NCI-H446 treated with DMSO at 0.1 percent for 48 hours (cell line): Measurements from ENCODE around the gene NDE1.
"Not testable (repeated sequence)": the region's sequence is repeated elsewhere in the genome, so short reads cannot be mapped to it uniquely, and the experiment has no call there.

Experiments used
- DNase-seq: peaks from one replicate; lab custom pipeline; 2025; lab: John Stamatoyannopoulos, UW

NDE1 gene

DNA sequence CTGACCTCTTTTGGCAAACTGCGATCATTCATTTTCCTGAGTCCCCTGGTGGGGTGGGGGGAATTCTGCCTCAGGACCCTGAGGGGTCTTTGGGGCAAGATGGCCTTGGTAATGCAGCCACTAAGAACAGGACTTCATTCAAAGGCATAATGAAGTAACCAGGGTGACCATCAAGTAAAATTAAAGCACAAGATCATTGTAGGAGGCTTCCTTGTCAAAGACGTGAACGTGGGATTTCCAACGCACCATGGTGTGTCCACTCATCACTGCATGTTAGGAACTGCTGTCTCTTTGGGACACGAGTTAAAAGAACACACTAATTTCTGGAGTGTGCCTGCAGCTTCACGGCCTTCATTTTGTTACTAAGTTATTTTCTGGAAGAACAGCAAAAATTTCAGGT is 51.3 kb downstream of the NDE1 start:
- no peak for DNase-seq

DNA sequence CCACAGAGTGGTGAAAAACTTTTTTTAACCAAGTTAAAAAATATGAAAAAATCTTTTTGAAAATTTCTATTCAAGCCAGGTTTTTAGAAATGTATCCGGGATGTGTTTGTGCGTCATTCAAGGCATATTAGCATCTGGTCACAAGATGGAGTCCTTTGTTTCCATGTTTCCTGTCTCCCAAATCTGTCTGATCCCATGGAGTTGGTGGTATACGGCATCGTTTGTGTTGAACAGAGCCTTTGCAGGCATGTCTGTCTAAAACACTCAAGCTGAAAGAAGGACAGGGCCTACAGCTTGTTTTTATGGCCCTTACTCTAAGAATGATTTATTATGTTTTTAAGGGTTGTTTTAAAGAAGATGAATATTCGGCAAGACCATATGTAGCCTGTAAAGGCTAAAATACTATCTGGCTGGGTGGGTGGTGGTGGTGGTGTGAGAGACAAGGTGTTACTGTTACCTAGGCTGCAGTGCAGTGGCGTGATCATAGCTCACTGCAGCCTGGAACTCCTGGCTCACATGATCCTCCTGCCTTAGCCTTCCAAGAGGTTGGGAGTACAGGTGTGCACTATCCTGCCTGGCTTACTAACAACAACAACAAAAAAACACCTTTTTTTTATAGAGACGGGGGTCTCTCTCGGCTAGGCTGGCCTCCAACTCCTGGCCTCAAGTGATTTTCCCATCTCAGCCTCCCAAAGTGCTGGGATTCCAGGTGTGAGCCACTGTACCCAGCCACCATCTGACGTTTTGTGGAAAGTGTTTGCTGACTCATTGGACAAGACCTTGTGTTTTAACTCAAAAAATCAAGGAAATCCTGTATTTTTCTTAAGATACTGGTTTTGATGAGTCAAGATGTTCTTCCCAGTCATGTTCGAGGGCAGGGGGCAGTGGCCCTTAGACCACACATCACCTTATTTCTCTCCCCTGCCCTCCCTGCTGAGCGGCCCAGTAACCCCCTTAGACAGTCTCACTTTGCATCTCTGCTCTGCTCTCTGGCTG is 52.2 kb downstream of the NDE1 start:
- no peak for DNase-seq

- no peak for DNase-seq
Observed at GRCh38 chr16:15703029-15703736, 53.1 kb downstream of the NDE1 start.

GRCh38 chr16:15704545-15704987 is 54.5 kb downstream of the NDE1 start:
- DNase-seq = peak; percentile 1

DNA sequence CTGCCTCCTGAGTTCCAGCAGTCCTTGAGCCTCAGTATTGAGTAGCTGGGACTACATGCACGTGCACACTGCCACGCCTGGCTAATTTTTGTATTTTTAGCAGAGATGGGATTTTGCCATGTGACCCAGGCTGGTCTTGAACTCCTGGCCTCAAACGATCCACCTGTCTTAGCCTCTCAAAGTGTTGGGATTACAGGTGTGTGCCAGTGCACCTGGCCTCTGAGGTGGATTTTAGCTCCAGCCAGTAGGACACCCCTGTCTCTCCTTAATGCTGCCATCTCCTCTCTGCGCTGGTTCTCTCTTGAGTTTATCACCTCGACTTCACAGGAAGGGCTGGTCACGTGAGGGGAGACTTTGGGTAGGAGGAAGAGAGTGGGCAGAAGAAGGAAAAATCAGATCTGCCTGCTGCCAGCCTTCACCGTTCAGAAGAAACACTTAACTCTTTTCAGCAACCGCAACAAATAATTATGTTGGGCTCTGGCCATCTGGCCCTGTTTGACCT is 55.1 kb downstream of the NDE1 start:
- no peak for DNase-seq

DNA sequence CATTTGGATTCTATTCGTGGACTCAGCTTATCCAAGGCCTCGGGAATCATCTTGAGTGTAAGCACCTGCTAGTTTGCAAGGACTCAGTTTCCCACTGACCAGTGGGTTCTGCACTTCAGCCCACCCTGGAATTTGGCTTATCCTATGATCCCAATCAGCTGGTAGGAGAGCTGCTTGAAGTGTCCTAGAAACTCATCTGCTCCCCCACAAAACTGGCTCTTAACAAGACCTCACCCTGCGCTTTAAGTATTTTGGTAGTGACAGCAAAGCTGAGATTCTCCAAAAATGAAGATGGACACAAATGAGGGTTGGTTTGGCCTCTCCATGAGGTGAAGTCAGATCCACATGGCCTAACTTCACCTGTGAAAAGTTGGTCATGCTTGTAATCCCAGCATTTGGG is 57.3 kb downstream of the NDE1 start:
- DNase-seq = no peak

GRCh38 chr16:15708096-15708495 is 58.1 kb downstream of the NDE1 start:
- no peak for DNase-seq

DNA sequence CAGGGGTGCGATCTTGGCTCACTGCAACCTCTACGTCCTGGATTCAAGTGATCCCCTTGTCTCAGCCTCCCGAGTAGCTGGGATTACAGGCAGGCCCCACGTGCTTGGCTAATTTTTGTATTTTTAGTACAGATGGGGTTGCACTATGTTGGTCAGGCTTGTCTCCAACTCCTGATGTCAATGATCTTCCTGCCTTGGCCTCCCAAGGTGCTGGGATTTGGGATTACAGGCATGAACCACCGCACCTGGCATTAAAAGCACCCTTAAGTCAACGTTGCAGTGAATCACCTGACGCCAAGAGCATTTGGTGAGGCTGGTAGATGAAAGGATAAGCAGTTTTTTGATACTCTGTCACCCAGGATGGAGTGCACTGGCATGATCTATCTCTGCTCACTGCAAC is 59.0 kb downstream of the NDE1 start:
- DNase-seq = no peak

DNA sequence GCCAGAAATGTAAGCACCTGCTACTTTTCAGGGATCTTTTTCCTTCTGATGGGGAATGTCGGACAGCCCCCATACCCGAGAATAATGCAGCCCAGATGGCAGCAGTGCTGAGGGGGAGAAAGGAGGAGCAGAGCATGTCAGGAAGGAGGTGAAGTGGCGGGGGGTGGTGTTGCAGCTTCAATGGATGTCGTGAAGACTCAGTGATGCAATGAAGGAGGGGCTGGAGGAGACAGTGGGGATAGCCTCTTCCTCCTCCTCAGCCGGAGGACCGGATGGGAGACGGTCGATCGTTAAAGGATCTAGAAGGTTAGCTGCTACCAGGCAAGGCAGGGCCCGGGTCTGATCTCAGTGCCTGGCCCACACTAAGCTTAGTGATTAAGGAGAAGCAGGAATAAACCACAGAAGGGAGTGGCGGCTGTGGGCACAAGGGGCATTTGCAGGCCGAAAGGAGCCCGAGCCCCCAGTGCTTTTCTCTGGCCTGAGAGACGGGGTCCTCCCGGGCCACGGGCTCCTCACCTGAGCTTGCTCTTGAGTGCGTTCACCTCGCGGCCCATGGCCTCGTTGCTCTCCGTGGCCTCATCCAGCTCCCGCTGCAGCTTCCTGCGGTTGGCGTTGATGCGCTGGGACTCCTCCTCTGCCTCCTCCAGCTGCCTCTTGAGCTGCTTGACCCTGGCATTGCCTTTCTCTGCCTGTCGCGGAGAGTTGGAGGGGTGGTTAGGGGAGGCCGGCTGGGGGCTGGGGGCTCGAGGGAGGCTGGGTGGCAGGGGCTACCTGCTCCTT is 64.5 kb downstream of the NDE1 start:
- DNase-seq = no peak

GRCh38 chr16:15715221-15715620 is 65.2 kb downstream of the NDE1 start:
- no peak for DNase-seq

GRCh38 chr16:15716694-15717447 is 66.8 kb downstream of the NDE1 start:
- DNase-seq = no peak

GRCh38 chr16:15721018-15721417 is 71.0 kb downstream of the NDE1 start:
- no peak for DNase-seq

DNA sequence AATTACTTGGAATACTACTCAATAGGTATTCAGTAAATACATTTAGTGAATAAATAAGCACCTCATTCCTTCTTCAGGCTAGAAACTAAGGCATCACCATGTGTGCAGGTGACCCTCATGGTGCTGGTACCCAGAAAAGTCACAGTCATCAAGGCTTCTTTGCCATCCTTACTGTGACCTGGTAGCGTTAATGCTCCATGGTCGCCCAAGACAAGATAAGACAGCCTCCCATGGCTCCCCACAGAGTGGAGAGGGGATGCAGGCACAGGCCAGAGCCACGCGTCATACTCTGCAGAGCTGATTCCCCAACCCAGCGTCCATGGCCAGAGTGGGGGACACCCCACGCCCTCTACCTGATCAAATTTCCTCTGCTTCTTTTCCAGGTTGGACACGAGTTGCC is 73.8 kb downstream of the NDE1 start:
- no peak for DNase-seq

DNA sequence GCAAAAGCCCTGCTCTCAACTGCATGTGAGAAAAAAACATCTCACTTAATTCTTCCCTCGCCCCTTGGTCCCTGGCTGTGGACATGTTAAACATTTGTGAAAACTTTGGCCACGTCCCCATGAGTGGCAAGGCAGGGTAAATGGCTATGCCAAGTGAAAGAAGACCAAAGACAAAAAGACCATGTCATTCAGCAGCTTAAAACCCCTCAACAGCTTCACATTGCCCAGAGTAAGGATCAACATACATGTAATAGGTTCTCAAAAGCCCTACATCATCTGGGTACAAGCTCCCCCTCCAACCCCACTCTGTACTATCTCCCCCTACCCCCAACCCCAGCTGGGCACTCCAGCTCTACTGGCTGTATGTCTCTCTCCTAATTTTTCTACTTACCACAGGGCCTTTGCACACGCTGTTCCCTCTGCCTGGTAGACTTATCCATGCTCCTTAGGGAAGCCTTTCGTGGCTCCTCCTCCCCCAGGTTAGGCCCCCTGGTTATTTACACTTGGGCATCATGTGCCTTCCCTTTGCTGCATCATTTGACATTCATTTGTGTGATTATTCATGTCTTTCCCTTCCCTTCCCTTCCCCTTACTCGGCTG is 75.7 kb downstream of the NDE1 start:
- DNase-seq = no peak

GRCh38 chr16:15726715-15727114 is 76.7 kb downstream of the NDE1 start:
- DNase-seq = no peak

DNA sequence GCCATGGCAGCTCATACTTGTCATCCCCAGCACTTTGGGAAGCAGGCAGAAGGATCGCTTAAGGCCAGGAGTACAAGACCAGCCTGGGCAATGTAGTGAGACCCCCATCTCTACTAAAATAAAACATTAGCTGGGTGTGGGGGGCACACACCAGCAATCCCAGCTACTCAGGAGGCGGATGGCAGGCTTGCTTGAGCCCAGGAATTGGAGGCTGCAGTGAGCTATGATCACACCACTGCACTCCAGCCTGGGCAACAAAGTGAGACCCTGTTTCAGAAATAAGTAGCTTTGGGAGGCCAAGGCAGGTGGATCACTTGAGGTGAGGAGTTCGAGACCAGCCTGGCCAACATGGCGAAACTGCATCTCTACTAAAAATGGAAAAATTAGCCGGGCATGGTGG is 77.7 kb downstream of the NDE1 start:
- DNase-seq = not testable (repeated sequence)

GRCh38 chr16:15729152-15729551 is 79.1 kb downstream of the NDE1 start:
- DNase-seq = no peak

DNA sequence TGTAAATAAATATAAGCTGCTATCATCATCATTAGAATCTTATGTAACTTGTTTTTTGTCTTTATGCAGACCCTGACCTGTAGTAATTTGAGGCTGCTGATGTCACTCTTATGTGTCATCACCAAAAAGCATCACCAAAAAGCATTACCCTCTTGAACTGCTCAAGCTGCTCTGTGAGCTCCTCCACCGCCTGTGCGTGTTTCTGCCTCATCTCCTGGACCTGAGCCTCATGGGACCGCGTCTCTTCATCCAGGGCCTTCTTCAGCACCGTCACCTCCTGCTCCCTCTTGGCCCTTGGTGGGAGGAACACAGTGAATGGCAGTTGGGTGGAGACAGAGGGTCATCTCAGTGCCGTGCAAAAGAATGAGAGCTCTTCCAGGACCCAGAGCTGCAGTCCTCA is 82.4 kb downstream of the NDE1 start:
- no peak for DNase-seq

DNA sequence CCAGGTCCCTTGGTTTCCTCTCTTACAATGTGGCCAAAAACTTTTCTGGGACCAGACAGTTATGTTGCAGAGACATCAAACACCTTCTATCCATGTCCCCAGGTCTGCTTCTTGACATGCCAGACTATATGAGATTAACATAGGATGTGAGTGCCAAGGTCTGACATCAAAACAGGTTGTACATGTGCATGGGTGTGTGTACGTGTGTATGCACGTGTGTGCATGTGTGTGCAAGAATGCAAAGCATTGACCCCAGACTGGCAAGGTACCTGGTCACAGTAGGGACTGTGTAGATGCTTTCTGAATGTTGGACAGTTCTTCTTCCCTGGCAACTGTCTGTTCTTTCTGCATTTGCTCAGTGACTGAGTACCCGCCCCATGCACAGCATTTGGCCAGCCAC is 85.6 kb downstream of the NDE1 start:
- no peak for DNase-seq

- no peak for DNase-seq
Observed at GRCh38 chr16:15736529-15736928, 86.5 kb downstream of the NDE1 start.

- no peak for DNase-seq
Observed at GRCh38 chr16:15737140-15737644, 87.1 kb downstream of the NDE1 start.
